ENCODE measurements around the gene ARHGAP26.

DNA sequence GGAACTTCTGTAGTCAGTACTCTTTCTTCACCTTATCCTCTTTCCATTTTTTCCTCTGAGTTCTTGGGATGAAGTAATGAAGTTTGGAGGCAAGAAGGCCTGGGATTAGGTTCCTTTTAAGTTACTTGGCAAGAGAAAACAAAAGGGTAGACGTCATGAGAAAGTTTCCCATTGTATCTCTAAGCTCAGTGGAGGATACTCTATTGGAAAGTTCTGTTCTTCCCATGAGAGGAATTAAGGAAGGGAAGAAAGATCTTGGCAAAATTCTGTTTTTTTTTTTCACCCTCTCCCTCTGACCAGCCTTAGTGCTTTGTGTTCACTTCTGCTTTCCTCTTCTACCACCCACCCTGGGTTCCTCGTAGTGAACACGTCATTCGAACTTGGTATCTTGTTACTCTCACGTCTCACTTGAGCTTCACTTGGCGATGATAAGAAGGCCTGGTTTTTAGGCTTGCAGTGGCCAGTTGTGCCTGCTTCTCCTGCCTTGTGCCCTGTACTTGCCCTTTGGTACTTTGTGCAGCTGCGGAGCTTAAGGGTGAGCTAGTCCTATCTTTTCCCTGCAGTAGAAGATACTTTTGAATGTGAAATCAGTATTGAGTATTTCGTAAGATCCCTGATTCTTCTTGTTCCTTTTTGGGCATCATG lies 67.0 kb downstream of the ARHGAP26 start:
- TF ChIP-seq CTCF (IDR thresholded peaks at IDR 0.05) (no peak), POLR2A (IDR thresholded peaks at IDR 0.05) (no peak)
